Stimulated activated CD8-positive, alpha-beta memory T cell treated with anti-CD3 and anti-CD28 coated beads, Interleukin-12 subunit alpha, Interleukin-12 subunit beta, amount 100 ng/mL, for 1 hour (primary cell): ENCODE results near the gene MXD4.
"Not testable (repeated sequence)": the region's sequence is repeated elsewhere in the genome, so short reads cannot be mapped to it uniquely, and the experiment has no call there.

ENCODE experiments used
- DNase-seq: peaks from one replicate; pipeline ENCODE4 v3.0.0-alpha.2; 2020; ENCODE audit warnings: low read depth

Gene MXD4

GRCh38 chr4:2219233-2219760 lies 42.6 kb downstream of the MXD4 start:
- DNase-seq, result no peak

- DNase-seq, result no peak
Measured at GRCh38 chr4:2218436-2218835, 43.5 kb downstream of the MXD4 start.

GRCh38 chr4:2217726-2218125 lies 44.2 kb downstream of the MXD4 start:
- no peak for DNase-seq

- DNase-seq, result no peak
Measured at GRCh38 chr4:2212831-2213230, 49.1 kb downstream of the MXD4 start.

GRCh38 chr4:2202789-2203188 lies 59.1 kb downstream of the MXD4 start:
- DNase-seq, result not testable (repeated sequence)
